Fibroblast of pulmonary artery (primary cell): ENCODE results near the gene FADS1.

Experiments
- DNase-seq: peaks from one replicate; pipeline ENCODE4 v3.0.0-alpha.2; 2010; ENCODE audit warnings: low read depth
- H3K4me3 ChIP-seq: replicated peaks from 2 replicates; pipeline ENCODE4 v1.5.1; 2011; ENCODE audit warnings: low read depth, mild to moderate bottlenecking, control low read depth, low read length, moderate library complexity
- CTCF ChIP-seq: IDR thresholded peaks from 2 replicates; pipeline ENCODE4 v1.5.1; 2011; ENCODE audit warnings: mild to moderate bottlenecking, control low read depth, low read length, inconsistent platforms; ENCODE audit errors: missing control alignments

Gene FADS1

GRCh38 chr11:61784506-61784805, 32.3 kb downstream of the FADS1 start:
- DNase-seq = no peak
- no peak overlapping the region for H3K4me3 ChIP-seq
- no peak for TF ChIP-seq CTCF

- H3K4me3 ChIP-seq = no peak overlapping the region
Measured at GRCh38 chr11:61783717-61784505, 32.9 kb downstream of the FADS1 start.

GRCh38 chr11:61782841-61783240, 34.0 kb downstream of the FADS1 start:
- no peak for DNase-seq

More at GRCh38 chr11:61783717-61784505, 32.9 kb downstream of the FADS1 start:
- peak; percentile 56 for DNase-seq
- TF ChIP-seq CTCF = no peak

GRCh38 chr11:61782299-61782698, 34.5 kb downstream of the FADS1 start:
- no peak overlapping the region for H3K4me3 ChIP-seq
- DNase-seq = no peak
- no peak for TF ChIP-seq CTCF

More at GRCh38 chr11:61782841-61783240, 34.0 kb downstream of the FADS1 start:
- TF ChIP-seq CTCF = no peak
- no peak overlapping the region for H3K4me3 ChIP-seq

- TF ChIP-seq CTCF = no peak
- no peak for DNase-seq
- H3K4me3 ChIP-seq = no peak overlapping the region
Measured at GRCh38 chr11:61781585-61781984, 35.2 kb downstream of the FADS1 start.

GRCh38 chr11:61780581-61781162, 36.1 kb downstream of the FADS1 start:
- DNase-seq = no peak
- no peak overlapping the region for H3K4me3 ChIP-seq
- TF ChIP-seq CTCF = no peak
